Astrocyte (in vitro differentiated cells and primary cell): ENCODE measurements around the gene RBP3. TPM values are rescaled to one million over a fixed set of nuclear protein-coding genes. Genes with fewer than 3 reads are reported as not detected.

Experiments used
- DNase-seq: peaks from one replicate; pipeline ENCODE4 v3.0.0-alpha.2; 2010; ENCODE audit warnings: low read depth
- FAIRE-seq: peaks from 2 replicates; lab custom pipeline; 2011; peaks lifted over from hg19 to GRCh38; lab: Jason Lieb, UNC
- H2AFZ ChIP-seq: 2 replicates; pipeline ENCODE4 v1.6.0; 2012; ENCODE audit warnings: low read depth, low read length, inconsistent platforms
- H3K27ac ChIP-seq: 2 replicates; pipeline ENCODE4 v1.5.1; 2011; ENCODE audit warnings: low read depth, low read length, inconsistent platforms
- H3K27me3 ChIP-seq: 2 replicates; pipeline ENCODE4 v1.6.0; 2011; ENCODE audit warnings: low read length, inconsistent platforms; ENCODE audit not compliant: insufficient read depth
- H3K36me3 ChIP-seq: 2 replicates; pipeline ENCODE4 v1.5.1; 2011; ENCODE audit warnings: low read length, inconsistent platforms; ENCODE audit not compliant: insufficient read depth
- H3K4me1 ChIP-seq: 2 replicates; pipeline ENCODE4 v1.5.1; 2011; ENCODE audit warnings: low read length, inconsistent platforms; ENCODE audit not compliant: insufficient read depth
- H3K4me2 ChIP-seq: 2 replicates; pipeline ENCODE4 v1.6.0; 2012; ENCODE audit warnings: low read length, inconsistent platforms
- H3K4me3 ChIP-seq: 2 replicates; pipeline ENCODE4 v1.5.1; 2011; ENCODE audit warnings: low read depth, mild to moderate bottlenecking, low read length, inconsistent platforms; ENCODE audit not compliant: insufficient read depth
- H3K79me2 ChIP-seq: 2 replicates; pipeline ENCODE4 v1.6.0; 2012; ENCODE audit warnings: mild to moderate bottlenecking, low read length, inconsistent platforms; ENCODE audit not compliant: insufficient read depth
- H3K9ac ChIP-seq: 2 replicates; pipeline ENCODE4 v1.6.0; 2012; ENCODE audit warnings: mild to moderate bottlenecking, low read length, inconsistent platforms
- H3K9me3 ChIP-seq: 2 replicates; pipeline ENCODE4 v1.5.1; 2012; ENCODE audit warnings: low read depth, mild to moderate bottlenecking, low read length, inconsistent platforms; ENCODE audit not compliant: insufficient read depth
- H4K20me1 ChIP-seq: 2 replicates; pipeline ENCODE4 v1.6.0; 2012; ENCODE audit warnings: low read length, inconsistent platforms; ENCODE audit not compliant: insufficient read depth
- H3K27ac Mint-ChIP-seq: one replicate; pipeline ENCODE4 v1.8.0; 2021; ENCODE audit warnings: mild to moderate bottlenecking, mixed read lengths; ENCODE audit not compliant: unreplicated experiment
- H3K27me3 Mint-ChIP-seq: one replicate; pipeline ENCODE4 v1.8.0; 2021; ENCODE audit warnings: low read depth, mixed read lengths; ENCODE audit not compliant: unreplicated experiment
- H3K36me3 Mint-ChIP-seq: one replicate; pipeline ENCODE4 v1.8.0; 2021; ENCODE audit warnings: low read depth, mixed read lengths; ENCODE audit not compliant: unreplicated experiment
- H3K4me1 Mint-ChIP-seq: one replicate; pipeline ENCODE4 v1.8.0; 2021; ENCODE audit warnings: low read depth, mixed read lengths; ENCODE audit not compliant: unreplicated experiment
- H3K4me3 Mint-ChIP-seq: one replicate; pipeline ENCODE4 v1.8.0; 2021; ENCODE audit warnings: mild to moderate bottlenecking, moderate library complexity, mixed read lengths; ENCODE audit not compliant: unreplicated experiment
- H3K9me3 Mint-ChIP-seq: one replicate; pipeline ENCODE4 v1.8.0; 2021; ENCODE audit warnings: mild to moderate bottlenecking, mixed read lengths; ENCODE audit not compliant: unreplicated experiment
- EZH2 ChIP-seq: IDR thresholded peaks from 2 replicates; pipeline ENCODE4 v1.6.1; 2012; ENCODE audit warnings: mild to moderate bottlenecking, low read length, inconsistent platforms; ENCODE audit not compliant: insufficient read depth
- total RNA-seq: library from RNA; stranded (reverse); gene quantifications from 2 replicates; pipeline ENCODE4 v1.2.1, GENCODE V29; 2021
- TF ChIP-seq, protein P1 (sequence below): IDR thresholded peaks from 2 replicates; pipeline ENCODE4 v1.5.1; 2011; ENCODE audit warnings: low read depth, mild to moderate bottlenecking, inconsistent platforms, low read length, moderate library complexity; ENCODE audit not compliant: insufficient read depth

The RBP3 gene
- total RNA-seq, 1 donor from 2014 or later = not detected

DNA sequence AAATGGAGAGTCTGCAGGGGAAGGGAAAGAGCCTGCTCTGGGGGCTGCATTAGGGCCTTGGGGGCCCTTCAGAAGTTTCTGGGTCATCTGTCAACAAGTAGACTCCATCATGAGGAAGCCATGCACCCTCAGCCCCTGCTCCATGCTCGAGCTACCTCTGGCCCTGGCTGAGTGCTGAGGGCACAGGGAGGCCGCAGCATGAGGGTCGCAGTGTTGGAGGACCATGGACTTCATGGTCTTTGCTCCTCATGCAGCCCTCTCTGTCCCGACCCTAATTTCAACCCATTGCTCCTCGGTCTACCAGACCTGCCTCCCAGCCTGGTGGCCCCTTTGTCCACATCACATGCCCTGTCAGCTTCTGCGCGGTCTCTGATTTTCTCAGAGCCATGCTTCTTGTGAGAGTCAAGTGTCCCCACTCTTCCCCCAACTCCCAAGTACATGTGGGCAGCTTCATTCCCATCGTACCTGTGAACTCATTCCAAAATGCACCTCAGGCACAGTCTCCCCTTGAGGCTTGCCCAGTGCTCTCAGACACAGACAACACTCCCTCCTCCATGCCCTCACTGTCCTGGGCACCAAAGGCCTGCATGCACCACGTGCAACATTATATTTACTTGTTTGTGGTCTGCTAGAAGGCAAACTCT lies 21.2 kb downstream of the RBP3 start:
- H3K36me3 ChIP-seq = no peaks in the 10 kb centered on the region
- H3K4me3 ChIP-seq = no peak overlapping the region
- TF ChIP-seq, protein P1, sequence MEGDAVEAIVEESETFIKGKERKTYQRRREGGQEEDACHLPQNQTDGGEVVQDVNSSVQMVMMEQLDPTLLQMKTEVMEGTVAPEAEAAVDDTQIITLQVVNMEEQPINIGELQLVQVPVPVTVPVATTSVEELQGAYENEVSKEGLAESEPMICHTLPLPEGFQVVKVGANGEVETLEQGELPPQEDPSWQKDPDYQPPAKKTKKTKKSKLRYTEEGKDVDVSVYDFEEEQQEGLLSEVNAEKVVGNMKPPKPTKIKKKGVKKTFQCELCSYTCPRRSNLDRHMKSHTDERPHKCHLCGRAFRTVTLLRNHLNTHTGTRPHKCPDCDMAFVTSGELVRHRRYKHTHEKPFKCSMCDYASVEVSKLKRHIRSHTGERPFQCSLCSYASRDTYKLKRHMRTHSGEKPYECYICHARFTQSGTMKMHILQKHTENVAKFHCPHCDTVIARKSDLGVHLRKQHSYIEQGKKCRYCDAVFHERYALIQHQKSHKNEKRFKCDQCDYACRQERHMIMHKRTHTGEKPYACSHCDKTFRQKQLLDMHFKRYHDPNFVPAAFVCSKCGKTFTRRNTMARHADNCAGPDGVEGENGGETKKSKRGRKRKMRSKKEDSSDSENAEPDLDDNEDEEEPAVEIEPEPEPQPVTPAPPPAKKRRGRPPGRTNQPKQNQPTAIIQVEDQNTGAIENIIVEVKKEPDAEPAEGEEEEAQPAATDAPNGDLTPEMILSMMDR = no peak
- H3K9me3 ChIP-seq = no peaks in the 10 kb centered on the region
- H3K36me3 Mint-ChIP-seq = peaks cover 3% of the 10 kb centered on the region
- DNase-seq (no peak), FAIRE-seq (no peak)
- H3K4me3 Mint-ChIP-seq = no peak overlapping the region
- H3K9ac ChIP-seq = no peak overlapping the region
- no peak overlapping the region for H3K27ac Mint-ChIP-seq
- no peak overlapping the region for H3K27ac ChIP-seq
- H3K4me2 ChIP-seq = no peak overlapping the region
- no peaks in the 10 kb centered on the region for H3K4me1 ChIP-seq
- H3K27me3 Mint-ChIP-seq = peaks cover 46% of the 10 kb centered on the region
- no peaks in the 10 kb centered on the region for H3K79me2 ChIP-seq
- H3K4me1 Mint-ChIP-seq = no peaks in the 10 kb centered on the region
- H4K20me1 ChIP-seq = no peaks in the 10 kb centered on the region
- H3K27me3 ChIP-seq = no peaks in the 10 kb centered on the region
- H3K9me3 Mint-ChIP-seq = peaks cover 7% of the 10 kb centered on the region
- H2AFZ ChIP-seq = no peak overlapping the region

DNA sequence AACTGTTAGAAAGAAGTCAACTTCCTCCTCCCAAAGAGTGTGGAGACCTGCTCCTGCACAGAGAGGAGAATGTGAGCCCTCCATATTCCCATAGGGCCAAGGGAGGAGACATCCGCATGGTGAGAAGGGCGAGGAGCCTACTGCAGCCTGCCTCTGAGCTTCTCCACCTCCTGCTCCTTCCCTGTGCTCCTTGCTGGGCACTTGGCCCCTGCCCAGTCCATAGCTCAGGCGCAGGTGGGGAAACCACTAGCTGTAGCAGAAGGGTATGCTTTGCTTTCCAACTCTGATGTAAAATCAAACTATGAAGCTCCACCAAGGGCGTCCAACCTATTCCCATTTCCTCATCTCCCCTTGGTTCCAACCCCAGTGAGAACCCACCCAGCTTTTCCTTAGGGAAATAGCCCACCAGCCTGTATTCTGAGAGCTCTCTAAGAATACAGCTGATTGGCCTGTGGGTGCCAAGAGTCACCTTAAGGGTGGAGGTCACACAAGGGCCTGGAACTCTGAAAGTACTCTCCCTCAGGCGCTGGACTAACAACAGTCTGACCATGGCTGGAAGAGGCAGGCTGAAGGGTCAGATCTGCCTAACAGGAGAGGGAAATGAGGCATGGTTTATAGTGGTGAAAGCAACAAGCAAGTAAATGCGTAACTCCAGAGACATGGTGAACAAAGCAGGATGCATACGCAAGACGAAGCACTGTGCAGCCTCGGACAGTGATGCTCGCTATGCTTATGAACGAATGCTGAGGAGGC lies 22.0 kb downstream of the RBP3 start:
- TF ChIP-seq, protein P1 = no peak
- TF ChIP-seq EZH2 = no peak
- no peak for FAIRE-seq
- no peak overlapping the region for H2AFZ ChIP-seq

DNA sequence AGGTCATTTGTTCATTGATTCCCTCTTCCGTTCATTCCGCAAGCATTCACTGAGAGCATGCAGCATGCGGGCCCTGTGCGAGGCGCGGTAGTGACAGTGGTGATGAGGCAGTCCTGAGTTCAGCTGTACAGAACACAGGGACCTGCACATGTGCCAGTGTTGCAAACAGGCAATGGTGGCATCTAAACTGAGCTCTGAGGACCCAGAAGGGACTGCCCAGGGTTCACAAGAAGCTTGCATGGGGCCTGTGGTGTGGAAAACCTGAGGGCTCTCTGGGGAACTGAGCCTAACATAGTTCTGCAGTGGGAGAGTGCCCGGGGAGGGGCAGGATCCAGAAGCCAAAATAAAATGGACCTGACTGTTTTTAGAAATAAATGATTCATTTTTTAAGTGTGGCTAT lies 22.7 kb downstream of the RBP3 start:
- TF ChIP-seq, protein P1 = no peak
- no peak for TF ChIP-seq EZH2
- FAIRE-seq = no peak
- DNase-seq = no peak

More for the DNA sequence above, 22.0 kb downstream of the RBP3 start:
- peaks cover 44% of the 10 kb centered on the region for H3K27me3 Mint-ChIP-seq
- H3K4me1 Mint-ChIP-seq = peaks cover 1% of the 10 kb centered on the region
- no peaks in the 10 kb centered on the region for H3K36me3 ChIP-seq
- no peaks in the 10 kb centered on the region for H3K4me1 ChIP-seq
- H3K4me3 ChIP-seq = no peak overlapping the region
- H3K27ac Mint-ChIP-seq = no peak overlapping the region
- no peaks in the 10 kb centered on the region for H3K27me3 ChIP-seq
- DNase-seq = no peak
- H3K9me3 Mint-ChIP-seq = peaks cover 7% of the 10 kb centered on the region
- H3K79me2 ChIP-seq = no peaks in the 10 kb centered on the region
- no peak overlapping the region for H3K9ac ChIP-seq
- H3K9me3 ChIP-seq = no peaks in the 10 kb centered on the region
- peaks cover 3% of the 10 kb centered on the region for H3K36me3 Mint-ChIP-seq
- no peaks in the 10 kb centered on the region for H4K20me1 ChIP-seq
- no peak overlapping the region for H3K4me3 Mint-ChIP-seq
- no peak overlapping the region for H3K4me2 ChIP-seq
- no peak overlapping the region for H3K27ac ChIP-seq

More for the DNA sequence above, 22.7 kb downstream of the RBP3 start:
- Histone ChIP-seq H3K4me2 (no peak overlapping the region), H3K27me3 (no peaks in the 10 kb centered on the region), H2AFZ (no peak overlapping the region), H3K9me3 (no peaks in the 10 kb centered on the region), H3K79me2 (no peaks in the 10 kb centered on the region), H4K20me1 (no peaks in the 10 kb centered on the region), H3K9ac (no peak overlapping the region), H3K4me1 (no peaks in the 10 kb centered on the region), H3K36me3 (no peaks in the 10 kb centered on the region), H3K4me3 (no peak overlapping the region), H3K27ac (no peak overlapping the region)
- H3K27ac Mint-ChIP-seq = no peak overlapping the region
- peaks cover 3% of the 10 kb centered on the region for H3K36me3 Mint-ChIP-seq
- H3K27me3 Mint-ChIP-seq = peaks cover 37% of the 10 kb centered on the region
- peaks cover 2% of the 10 kb centered on the region for H3K4me1 Mint-ChIP-seq
- peaks cover 7% of the 10 kb centered on the region for H3K9me3 Mint-ChIP-seq
- H3K4me3 Mint-ChIP-seq = no peak overlapping the region
